ENCODE results near the gene PATE3. TPM values are rescaled to one million over a fixed set of nuclear protein-coding genes. Genes with fewer than 3 reads are reported as not detected.

The PATE3 gene
- polyA plus RNA-seq, 4 donors = not detected

DNA sequence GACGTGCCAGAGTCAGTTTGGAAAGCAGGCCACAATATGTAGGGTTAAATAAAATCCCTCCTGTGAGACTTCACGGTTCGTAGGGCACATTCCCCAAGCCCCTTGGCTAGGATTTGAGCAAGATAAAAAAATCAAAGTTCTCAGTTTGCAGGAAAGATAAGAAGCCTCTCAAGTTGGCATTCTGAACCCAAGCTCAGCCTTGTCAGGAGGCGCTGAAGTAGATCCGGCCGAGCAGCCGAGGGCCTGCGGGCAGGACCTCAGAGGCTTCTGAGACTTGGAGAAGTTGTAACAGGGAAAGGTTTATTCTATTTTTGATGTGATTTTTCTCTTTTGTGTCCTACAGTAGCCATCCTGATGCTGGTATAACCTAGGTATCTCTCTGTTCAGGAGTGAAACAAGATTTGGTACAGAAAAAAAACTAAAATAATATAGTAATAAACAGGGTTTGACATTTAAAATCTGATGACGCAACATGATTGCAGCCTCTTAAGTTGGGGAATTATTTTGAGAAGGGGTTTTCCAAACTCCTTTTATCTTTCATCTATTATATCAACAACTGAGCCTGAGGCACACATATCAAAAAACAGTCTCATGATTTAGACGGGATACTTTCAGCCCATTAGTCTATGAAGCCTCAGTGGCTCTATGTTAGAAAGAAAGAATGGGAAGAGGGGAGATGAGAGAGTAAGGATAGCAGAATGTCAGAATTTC lies 19.4 kb upstream of the PATE3 start:
- WGBS, 3 donors = 28 to 52% (median 34%) methylated on average over 10 of the region's 10 CpGs
- no peaks in the 10 kb centered on the region for H3K4me1 ChIP-seq (ENCODE audit: control insufficient read depth in 3 of 3, insufficient read depth in 2 of 3, low read depth in 1 of 3, low read length in 2 of 3)
- no peak for FAIRE-seq
- no peak overlapping the region for H3K4me3 ChIP-seq (ENCODE audit: low read depth in 1 of 3, low read length in 3 of 3)
- H3K9me3 ChIP-seq (ENCODE audit: control insufficient read depth in 2 of 2, insufficient read depth in 1 of 2, low read depth in 1 of 2, low read length in 1 of 2) = no peaks in the 10 kb centered on the region
- no peaks in the 10 kb centered on the region for H3K36me3 ChIP-seq (ENCODE audit: control insufficient read depth in 3 of 3, insufficient read depth in 2 of 3, low read depth in 1 of 3, low read length in 3 of 3)
- no peak overlapping the region for H3K27ac ChIP-seq (ENCODE audit: low read depth in 1 of 3, low read length in 2 of 3)
- H3K27me3 ChIP-seq (ENCODE audit: control insufficient read depth in 3 of 3, insufficient read depth in 3 of 3, low read length in 3 of 3) = peaks cover 0 to 2% (median 0%) of the 10 kb centered on the region in 3 donors
- no peak for DNase-seq

DNA sequence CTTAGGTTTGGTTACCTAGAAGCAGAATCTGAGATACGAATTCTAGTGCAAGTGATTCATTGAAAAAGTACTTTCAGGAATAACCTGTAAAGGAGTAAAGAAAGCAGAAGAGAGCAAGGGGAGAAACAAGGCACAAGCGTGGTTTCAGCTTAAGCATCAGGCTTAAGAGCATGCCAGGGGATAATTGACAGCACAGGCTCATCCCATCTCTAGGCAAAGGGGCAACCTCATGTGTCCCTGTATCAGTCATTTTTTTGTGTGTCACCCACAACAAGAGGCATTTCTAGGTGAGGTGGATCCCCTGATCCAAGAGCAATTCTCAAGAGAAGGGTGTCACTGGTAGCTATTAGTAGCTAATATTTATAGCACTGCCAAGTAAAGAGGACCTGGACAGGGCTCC lies 17.3 kb upstream of the PATE3 start:
- peaks cover 0 to 2% (median 0%) of the 10 kb centered on the region in 3 donors for H3K27me3 ChIP-seq (ENCODE audit: control insufficient read depth in 3 of 3, insufficient read depth in 3 of 3, low read length in 3 of 3)
- no peak overlapping the region for H3K4me3 ChIP-seq (ENCODE audit: low read depth in 1 of 3, low read length in 3 of 3)
- no peak overlapping the region for H3K27ac ChIP-seq (ENCODE audit: low read depth in 1 of 3, low read length in 2 of 3)
- no peaks in the 10 kb centered on the region for H3K9me3 ChIP-seq (ENCODE audit: control insufficient read depth in 2 of 2, insufficient read depth in 1 of 2, low read depth in 1 of 2, low read length in 1 of 2)
- H3K36me3 ChIP-seq (ENCODE audit: control insufficient read depth in 3 of 3, insufficient read depth in 2 of 3, low read depth in 1 of 3, low read length in 3 of 3) = no peaks in the 10 kb centered on the region
- FAIRE-seq (no peak), DNase-seq (no peak)
- 62 to 77% (median 74%) methylated on average over 2 of the region's 2 CpGs for WGBS, 3 donors
- no peaks in the 10 kb centered on the region for H3K4me1 ChIP-seq (ENCODE audit: control insufficient read depth in 3 of 3, insufficient read depth in 2 of 3, low read depth in 1 of 3, low read length in 2 of 3)

DNA sequence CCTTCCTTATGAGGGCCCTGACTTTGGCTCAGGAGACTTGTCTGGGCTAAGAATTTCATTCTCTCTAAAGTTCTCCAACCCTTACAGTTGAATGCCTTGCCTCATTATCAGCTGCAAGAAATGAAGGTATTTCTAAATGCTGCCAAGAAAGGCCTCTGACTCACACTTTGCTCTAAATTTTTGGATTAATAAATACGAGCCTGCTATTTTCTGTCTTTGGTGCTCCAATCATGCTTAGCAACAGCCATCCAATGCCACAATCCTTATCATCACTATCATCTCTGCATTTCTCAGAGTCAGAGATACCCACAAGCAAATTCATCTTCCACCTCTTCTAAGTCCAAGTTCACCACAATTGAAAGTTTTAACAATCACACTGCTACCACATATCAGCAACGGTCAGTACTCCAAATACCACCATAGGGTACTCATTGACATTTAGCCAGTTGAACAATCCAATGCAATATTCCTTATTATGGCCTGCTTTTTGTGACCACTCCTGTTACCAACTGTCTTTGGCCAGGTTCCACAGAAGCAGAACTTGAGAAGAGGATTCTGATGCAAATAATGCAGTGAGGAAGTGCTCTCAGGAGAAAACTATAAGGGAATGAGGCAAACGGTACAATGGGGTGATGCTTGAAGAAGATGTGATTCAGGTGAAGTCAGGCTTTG lies 15.0 kb upstream of the PATE3 start:
- H3K4me3 ChIP-seq (ENCODE audit: low read depth in 1 of 3, low read length in 3 of 3) = no peak overlapping the region
- WGBS, 3 donors = 68 to 75% (median 71%) methylated on average over 3 of the region's 3 CpGs
- no peaks in the 10 kb centered on the region for H3K36me3 ChIP-seq (ENCODE audit: control insufficient read depth in 3 of 3, insufficient read depth in 2 of 3, low read depth in 1 of 3, low read length in 3 of 3)
- no peak for FAIRE-seq
- DNase-seq = no peak
- H3K4me1 ChIP-seq (ENCODE audit: control insufficient read depth in 3 of 3, insufficient read depth in 2 of 3, low read depth in 1 of 3, low read length in 2 of 3) = no peaks in the 10 kb centered on the region
- no peaks in the 10 kb centered on the region for H3K9me3 ChIP-seq (ENCODE audit: control insufficient read depth in 2 of 2, insufficient read depth in 1 of 2, low read depth in 1 of 2, low read length in 1 of 2)
- H3K27me3 ChIP-seq (ENCODE audit: control insufficient read depth in 3 of 3, insufficient read depth in 3 of 3, low read length in 3 of 3) = peaks cover 0 to 2% (median 0%) of the 10 kb centered on the region in 3 donors
- H3K27ac ChIP-seq (ENCODE audit: low read depth in 1 of 3, low read length in 2 of 3) = no peak overlapping the region

DNA sequence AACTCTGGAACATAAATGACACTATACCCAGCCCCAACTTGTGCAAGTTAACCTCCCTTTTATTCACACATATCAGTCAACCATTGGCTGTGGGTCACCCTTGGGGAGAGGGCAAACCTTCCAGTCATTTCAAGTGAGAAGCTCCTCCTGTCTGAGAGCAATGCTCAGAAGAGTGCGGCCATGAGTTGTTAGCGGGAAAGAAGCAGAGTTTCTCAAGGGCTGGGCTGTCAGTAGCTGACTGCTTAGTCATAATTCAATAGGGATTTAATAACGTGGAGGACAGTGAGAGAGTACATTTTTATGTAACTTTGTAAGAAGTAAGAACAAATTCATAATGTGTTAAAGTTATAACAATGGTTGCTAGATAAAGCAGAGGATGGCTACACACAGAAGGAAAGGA lies 14.4 kb upstream of the PATE3 start:
- Histone ChIP-seq H3K4me1 (ENCODE audit: control insufficient read depth in 3 of 3, insufficient read depth in 2 of 3, low read depth in 1 of 3, low read length in 2 of 3) (no peaks in the 10 kb centered on the region), H3K27me3 (ENCODE audit: control insufficient read depth in 3 of 3, insufficient read depth in 3 of 3, low read length in 3 of 3) (peaks cover 0 to 2% (median 0%) of the 10 kb centered on the region in 3 donors), H3K36me3 (ENCODE audit: control insufficient read depth in 3 of 3, insufficient read depth in 2 of 3, low read depth in 1 of 3, low read length in 3 of 3) (no peaks in the 10 kb centered on the region), H3K9me3 (ENCODE audit: control insufficient read depth in 2 of 2, insufficient read depth in 1 of 2, low read depth in 1 of 2, low read length in 1 of 2) (no peaks in the 10 kb centered on the region), H3K27ac (ENCODE audit: low read depth in 1 of 3, low read length in 2 of 3) (no peak overlapping the region), H3K4me3 (ENCODE audit: low read depth in 1 of 3, low read length in 3 of 3) (no peak overlapping the region)
- WGBS, 3 donors = 71 to 80% (median 74%) methylated on average over 3 of the region's 3 CpGs
- DNase-seq (no peak), FAIRE-seq (no peak)

DNA sequence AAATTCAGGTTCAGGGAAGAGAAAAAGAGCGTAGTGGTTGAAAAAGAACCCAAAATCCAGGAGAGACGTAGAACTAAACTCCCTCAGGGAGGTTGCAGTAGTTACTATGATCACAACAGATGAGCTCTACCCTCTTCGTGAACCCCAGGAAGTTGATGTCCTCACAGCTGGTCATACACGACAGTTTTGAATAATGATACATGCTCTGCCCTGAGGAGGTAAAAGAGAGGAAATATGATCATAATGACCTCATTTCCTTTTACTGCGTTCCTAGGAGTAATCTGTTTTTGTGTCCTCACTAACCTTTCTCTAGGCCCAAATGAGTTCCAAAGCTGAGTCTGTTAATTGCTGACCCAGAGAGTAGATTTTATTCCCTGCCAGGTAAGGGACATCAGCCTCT lies 10.6 kb upstream of the PATE3 start:
- Histone ChIP-seq H3K4me3 (ENCODE audit: low read depth in 1 of 3, low read length in 3 of 3) (no peak overlapping the region), H3K27me3 (ENCODE audit: control insufficient read depth in 3 of 3, insufficient read depth in 3 of 3, low read length in 3 of 3) (no peaks in the 10 kb centered on the region), H3K9me3 (ENCODE audit: control insufficient read depth in 2 of 2, insufficient read depth in 1 of 2, low read depth in 1 of 2, low read length in 1 of 2) (no peaks in the 10 kb centered on the region), H3K27ac (ENCODE audit: low read depth in 1 of 3, low read length in 2 of 3) (no peak overlapping the region), H3K36me3 (ENCODE audit: control insufficient read depth in 3 of 3, insufficient read depth in 2 of 3, low read depth in 1 of 3, low read length in 3 of 3) (no peaks in the 10 kb centered on the region), H3K4me1 (ENCODE audit: control insufficient read depth in 3 of 3, insufficient read depth in 2 of 3, low read depth in 1 of 3, low read length in 2 of 3) (no peaks in the 10 kb centered on the region)
- FAIRE-seq (no peak), DNase-seq (no peak)
- 54 to 71% (median 61%) methylated on average over 5 of the region's 5 CpGs for WGBS, 3 donors

DNA sequence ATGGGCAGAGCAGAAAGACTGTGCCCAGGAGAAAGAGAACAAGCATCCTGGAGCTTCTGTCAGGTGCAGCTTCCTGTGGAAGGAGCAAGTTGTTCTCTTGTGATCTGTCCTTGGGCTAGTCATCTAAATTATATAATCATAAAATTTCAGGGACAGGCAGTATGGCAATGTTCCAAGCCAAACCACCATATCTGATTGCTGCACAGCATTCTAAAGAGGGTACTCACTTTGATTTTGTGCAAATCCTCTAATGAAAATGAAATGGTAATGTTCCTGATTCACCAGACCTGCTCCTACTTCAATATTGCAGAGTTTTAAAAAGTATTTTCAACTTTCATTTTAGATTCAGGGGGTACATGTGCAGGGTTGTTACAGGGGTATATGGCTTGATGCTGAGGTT lies 9.2 kb upstream of the PATE3 start, which contains the start of gene PATE2:
Gene PATE2, minus strand, starts transcription at position 101 of the 400 bp plus-strand sequence. Its CDS starts 55 bp downstream, at position 46.
- H3K4me1 ChIP-seq (ENCODE audit: control insufficient read depth in 3 of 3, insufficient read depth in 2 of 3, low read depth in 1 of 3, low read length in 2 of 3) = no peaks in the 10 kb centered on the region
- no peak within 1 kb of the TSS for H3K27ac ChIP-seq (ENCODE audit: low read depth in 1 of 3, low read length in 2 of 3)
- DNase-seq = no peak
- no peaks in the 10 kb centered on the region for H3K9me3 ChIP-seq (ENCODE audit: control insufficient read depth in 2 of 2, insufficient read depth in 1 of 2, low read depth in 1 of 2, low read length in 1 of 2)
- no peaks in the 10 kb centered on the region for H3K36me3 ChIP-seq (ENCODE audit: control insufficient read depth in 3 of 3, insufficient read depth in 2 of 3, low read depth in 1 of 3, low read length in 3 of 3)
- no peaks in the 10 kb centered on the region for H3K27me3 ChIP-seq (ENCODE audit: control insufficient read depth in 3 of 3, insufficient read depth in 3 of 3, low read length in 3 of 3)
- no peak within 1 kb of the TSS for H3K4me3 ChIP-seq (ENCODE audit: low read depth in 1 of 3, low read length in 3 of 3)
- FAIRE-seq = no peak

DNA sequence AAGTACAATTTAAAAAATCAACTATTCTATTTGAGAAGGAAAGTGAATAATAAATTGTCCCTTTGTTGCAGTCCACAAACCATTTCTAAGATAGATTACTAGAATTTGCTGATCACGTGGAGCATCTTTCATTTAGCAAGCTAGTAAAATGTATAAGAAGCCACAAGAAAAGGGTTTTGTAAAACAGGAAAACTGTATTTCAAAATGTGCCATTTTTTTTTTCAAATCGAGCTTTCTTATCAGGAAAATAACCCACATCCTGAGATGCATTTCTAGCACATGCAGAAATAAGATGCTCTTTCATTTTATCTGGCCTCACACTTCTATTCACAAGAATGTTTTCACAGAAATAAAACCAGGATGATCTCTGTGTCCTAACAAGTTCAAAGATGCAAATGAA lies 3.2 kb upstream of the PATE3 start:
- FAIRE-seq = no peak

DNA sequence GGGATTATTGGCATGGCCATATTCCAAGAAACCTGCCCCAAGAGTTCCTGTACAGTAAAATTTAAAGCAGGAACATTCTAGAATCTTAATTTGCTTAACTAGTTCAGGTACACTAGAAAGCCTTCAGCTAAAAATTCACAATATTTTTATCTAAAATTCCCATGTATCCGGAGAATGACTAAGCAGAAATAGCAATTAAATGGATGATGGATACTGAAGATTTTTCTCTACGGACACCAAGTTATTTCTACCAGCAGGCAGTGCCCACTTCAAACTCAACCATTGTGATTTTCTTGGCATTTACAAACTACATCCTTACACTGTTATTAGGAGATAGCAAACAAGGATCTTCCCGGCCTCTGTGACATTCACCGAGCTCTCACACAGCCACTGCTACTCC lies 2.9 kb downstream of the PATE3 start:
- DNase-seq (no peak), FAIRE-seq (no peak)
- H3K27ac ChIP-seq (ENCODE audit: low read depth in 1 of 3, low read length in 2 of 3) = no peak overlapping the region
- H3K4me3 ChIP-seq (ENCODE audit: low read depth in 1 of 3, low read length in 3 of 3) = no peak overlapping the region
- peaks cover 0 to 3% (median 0%) of the 10 kb centered on the region in 3 donors for H3K27me3 ChIP-seq (ENCODE audit: control insufficient read depth in 3 of 3, insufficient read depth in 3 of 3, low read length in 3 of 3)
- H3K9me3 ChIP-seq (ENCODE audit: control insufficient read depth in 2 of 2, insufficient read depth in 1 of 2, low read depth in 1 of 2, low read length in 1 of 2) = no peaks in the 10 kb centered on the region
- 92 to 96% (median 96%) methylated on average over 4 of the region's 4 CpGs for WGBS, 3 donors
- H3K36me3 ChIP-seq (ENCODE audit: control insufficient read depth in 3 of 3, insufficient read depth in 2 of 3, low read depth in 1 of 3, low read length in 3 of 3) = no peaks in the 10 kb centered on the region
- no peaks in the 10 kb centered on the region for H3K4me1 ChIP-seq (ENCODE audit: control insufficient read depth in 3 of 3, insufficient read depth in 2 of 3, low read depth in 1 of 3, low read length in 2 of 3)

More for the DNA sequence above, 3.2 kb upstream of the PATE3 start:
- Histone ChIP-seq H3K4me3 (ENCODE audit: low read depth in 1 of 3, low read length in 3 of 3) (no peak overlapping the region), H3K27me3 (ENCODE audit: control insufficient read depth in 3 of 3, insufficient read depth in 3 of 3, low read length in 3 of 3) (peaks cover 0 to 3% (median 0%) of the 10 kb centered on the region in 3 donors), H3K9me3 (ENCODE audit: control insufficient read depth in 2 of 2, insufficient read depth in 1 of 2, low read depth in 1 of 2, low read length in 1 of 2) (no peaks in the 10 kb centered on the region), H3K36me3 (ENCODE audit: control insufficient read depth in 3 of 3, insufficient read depth in 2 of 3, low read depth in 1 of 3, low read length in 3 of 3) (no peaks in the 10 kb centered on the region), H3K27ac (ENCODE audit: low read depth in 1 of 3, low read length in 2 of 3) (no peak overlapping the region), H3K4me1 (ENCODE audit: control insufficient read depth in 3 of 3, insufficient read depth in 2 of 3, low read depth in 1 of 3, low read length in 2 of 3) (no peaks in the 10 kb centered on the region)
- 45 to 52% (median 52%) methylated on average over 2 of the region's 2 CpGs for WGBS, 3 donors
- DNase-seq = no peak
